GM12865 (cell line): Measurements from ENCODE around the gene DCAF15.

ENCODE experiments used
- DNase-seq: peaks from one replicate; pipeline ENCODE4 v3.0.0; 2010; ENCODE audit warnings: low read depth
- H3K4me3 ChIP-seq: 2 replicates; pipeline ENCODE4 v1.5.1; 2011; ENCODE audit warnings: mild to moderate bottlenecking, low read depth, low read length, control low read depth
- CTCF ChIP-seq: IDR thresholded peaks from 2 replicates; pipeline ENCODE4 v1.5.1; 2011; ENCODE audit warnings: low read length, control low read depth, low read depth, inconsistent platforms; ENCODE audit not compliant: insufficient read depth; ENCODE audit errors: missing control alignments

Gene DCAF15

GRCh38 chr19:13938301-13939064 is 13.8 kb upstream of the DCAF15 start, which contains the start of gene PODNL1:
Gene PODNL1, minus strand, starts transcription at chr19:13938417. Its CDS starts 236 bp downstream, at chr19:13938181.
- DNase-seq, result no peak
- no peak within 1 kb of the TSS for H3K4me3 ChIP-seq
- no peak for TF ChIP-seq CTCF

DNA sequence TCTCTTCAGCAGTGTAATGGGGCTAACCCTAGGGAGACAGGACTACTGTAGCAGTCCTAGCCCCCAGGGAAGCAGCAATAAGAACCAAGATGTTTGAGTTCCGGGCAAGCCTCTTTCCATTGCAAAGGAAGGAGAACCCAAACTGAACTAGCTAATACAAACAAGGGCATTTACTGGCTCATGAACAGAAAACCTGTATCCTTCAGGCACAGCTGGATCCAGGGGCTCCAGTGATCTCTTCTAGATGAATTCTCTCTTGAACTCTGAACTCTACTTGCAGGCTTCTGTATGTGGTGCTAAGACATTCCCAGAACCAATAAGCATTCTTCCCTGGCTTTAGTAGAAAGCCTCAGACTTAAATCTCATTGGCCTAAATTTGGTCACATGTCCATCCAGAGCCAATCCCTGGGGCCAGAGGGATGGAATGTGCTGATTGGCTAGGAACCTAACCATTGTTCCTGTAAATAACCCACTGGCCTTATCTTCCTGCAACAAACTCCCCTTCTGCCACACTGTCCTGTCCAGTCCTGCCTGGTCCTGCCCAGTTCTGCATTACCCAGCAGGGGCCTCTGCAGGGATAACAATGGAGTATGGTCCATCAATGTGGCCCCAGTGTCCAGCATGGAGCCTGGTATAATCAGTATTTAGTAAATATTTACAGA is 10.2 kb upstream of the DCAF15 start:
- peak; percentile 35 for DNase-seq
- TF ChIP-seq CTCF, result no peak
- no peak overlapping the region for H3K4me3 ChIP-seq

DNA sequence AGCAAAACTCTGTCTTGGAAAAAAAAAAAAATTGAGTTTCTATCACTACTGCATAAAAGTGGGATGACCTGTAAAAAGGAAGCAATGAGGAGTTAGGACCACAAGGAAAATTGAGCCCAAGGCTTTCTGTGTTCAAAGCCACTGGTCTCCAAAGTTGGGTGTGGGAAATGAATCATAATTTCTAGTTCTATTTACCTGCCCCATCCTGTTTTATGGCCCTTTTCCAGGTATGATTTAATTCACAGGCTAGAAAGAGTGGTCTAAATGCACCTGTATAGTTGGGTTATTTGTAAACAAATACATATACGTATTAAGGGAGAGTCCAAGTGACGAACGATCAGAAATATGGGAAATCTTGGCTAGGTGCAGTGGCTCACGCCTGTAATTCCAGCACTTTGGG is 5.9 kb upstream of the DCAF15 start:
- DNase-seq, result no peak
- no peak for TF ChIP-seq CTCF
- no peak overlapping the region for H3K4me3 ChIP-seq

GRCh38 chr19:13951043-13951442 is 1.3 kb upstream of the DCAF15 start:
- no peak for DNase-seq
- no peak for TF ChIP-seq CTCF
- no peak overlapping the region for H3K4me3 ChIP-seq

- no peak for DNase-seq
- TF ChIP-seq CTCF, result no peak
- peak overlapping the region; percentile 64 for H3K4me3 ChIP-seq
These were observed 533 bp upstream of the DCAF15 start for GRCh38 chr19:13951799-13952153.

- DNase-seq, result no peak
These were observed 722 bp downstream of the DCAF15 start for GRCh38 chr19:13952931-13953531.

More at GRCh38 chr19:13952931-13953531, 722 bp downstream of the DCAF15 start:
- TF ChIP-seq CTCF, result no peak
- peak overlapping the region; percentile 74 for H3K4me3 ChIP-seq
